Common myeloid progenitor, CD34-positive (primary cell): ENCODE results near the gene NOS1AP.

ENCODE experiments used
- CTCF ChIA-PET: fragments of 350-600 bp; sonication (Branson Sonifier 250); formaldehyde crosslinking; loops from one replicate; lab custom pipeline; 2021; ENCODE audit warnings: antibody characterized with exemption; lab: Charles Lee
- POLR2A ChIA-PET: fragments of 350-600 bp; sonication (Branson Sonifier 250); formaldehyde crosslinking; loops from one replicate; lab custom pipeline; 2021; ENCODE audit warnings: antibody characterized with exemption; lab: Charles Lee
- DNase-seq, 3 donors: peaks; one replicate each; pipeline versions ENCODE4 v3.0.0 to v3.0.0-alpha.2; 2013
- H3K27ac ChIP-seq, 2 experiments: 1 replicate in 1 of 2; 2 replicates in 1 of 2; pipeline ENCODE4 v1.7.0; 2013; ENCODE audit warnings: inconsistent platforms in 2 of 2, low read length in 2 of 2, mild to moderate bottlenecking in 2 of 2, low read depth in 1 of 2, moderate library complexity in 1 of 2; ENCODE audit not compliant: severe bottlenecking in 2 of 2, insufficient read depth in 1 of 2, poor library complexity in 1 of 2
- H3K27me3 ChIP-seq, 5 experiments: replicated peaks in 2 of 5; 1 replicate in 3 of 5; 2 replicates in 2 of 5; pipeline versions ENCODE4 v1.6.1 to v1.7.0; 2013; ENCODE audit warnings: low read length in 4 of 5, mild to moderate bottlenecking in 2 of 5, moderate library complexity in 2 of 5, inconsistent platforms in 1 of 5; ENCODE audit not compliant: insufficient read depth in 5 of 5, control insufficient read depth in 4 of 5
- H3K36me3 ChIP-seq, 4 experiments: 1 replicate in 2 of 4; 2 replicates in 2 of 4; pipeline versions ENCODE4 v1.6.1 to v1.7.0; 2013; ENCODE audit warnings: low read length in 3 of 4, control low read depth in 1 of 4, mild to moderate bottlenecking in 1 of 4; ENCODE audit not compliant: control insufficient read depth in 4 of 4, insufficient read depth in 4 of 4
- H3K4me1 ChIP-seq, 4 experiments: 1 replicate in 3 of 4; 2 replicates in 1 of 4; pipeline versions ENCODE4 v1.6.1 to v1.7.1; 2013; ENCODE audit warnings: low read length in 3 of 4, mild to moderate bottlenecking in 3 of 4, control low read depth in 1 of 4, inconsistent platforms in 1 of 4, moderate library complexity in 1 of 4; ENCODE audit not compliant: control insufficient read depth in 4 of 4, insufficient read depth in 4 of 4; ENCODE audit errors: control extremely low read depth in 1 of 4
- H3K4me3 ChIP-seq, 7 experiments: 1 replicate in 4 of 7; 2 replicates in 3 of 7; pipeline versions ENCODE4 v1.5.1 to v1.7.0; 2013; ENCODE audit warnings: mild to moderate bottlenecking in 7 of 7, low read length in 6 of 7, moderate library complexity in 6 of 7, inconsistent platforms in 2 of 7, low read depth in 2 of 7, control low read depth in 1 of 7; ENCODE audit not compliant: insufficient read depth in 4 of 7, control insufficient read depth in 1 of 7; ENCODE audit errors: extremely low read depth in 1 of 7
- H3K9me3 ChIP-seq, 5 experiments: 1 replicate in 4 of 5; 2 replicates in 1 of 5; pipeline versions ENCODE4 v1.6.1 to v1.7.1; 2013; ENCODE audit warnings: low read length in 4 of 5, mild to moderate bottlenecking in 2 of 5, inconsistent platforms in 1 of 5, low read depth in 1 of 5, moderate library complexity in 1 of 5; ENCODE audit not compliant: control insufficient read depth in 4 of 5, insufficient read depth in 2 of 5; ENCODE audit errors: control extremely low read depth in 1 of 5
- WGBS: methylation state at CpG from one replicate; pipeline ENCODE4 v1.1.5; 2013; ENCODE audit not compliant: insufficient coverage; 5-methylcytosine and 5-hydroxymethylcytosine counted together

The NOS1AP gene

DNA sequence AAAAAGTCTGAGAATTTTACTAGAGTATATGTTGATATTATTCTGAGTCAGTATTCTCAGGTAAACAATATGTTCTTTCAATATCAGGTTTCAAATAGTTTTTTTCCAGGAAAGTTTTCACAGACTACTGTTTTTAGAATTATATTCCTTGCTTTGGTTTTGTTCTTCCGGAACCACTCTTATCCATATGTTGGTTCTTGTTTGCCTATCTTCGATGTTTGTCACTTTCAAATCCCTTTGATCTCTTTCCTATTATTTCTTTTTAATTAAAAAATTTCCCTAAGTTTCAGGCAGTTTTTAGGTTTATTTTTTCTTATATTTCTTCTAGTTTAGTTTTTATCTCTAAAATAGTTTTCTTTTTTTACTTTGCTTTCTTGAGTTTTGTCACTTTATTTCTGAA, 20.9 kb downstream of the NOS1AP start:
- POLR2A ChIA-PET, result interaction anchor here (0.6 kb wide), 1 partner anchor 13 kb away, joined by 4 read pairs; no protein-coding TSS in a partner anchor

DNA sequence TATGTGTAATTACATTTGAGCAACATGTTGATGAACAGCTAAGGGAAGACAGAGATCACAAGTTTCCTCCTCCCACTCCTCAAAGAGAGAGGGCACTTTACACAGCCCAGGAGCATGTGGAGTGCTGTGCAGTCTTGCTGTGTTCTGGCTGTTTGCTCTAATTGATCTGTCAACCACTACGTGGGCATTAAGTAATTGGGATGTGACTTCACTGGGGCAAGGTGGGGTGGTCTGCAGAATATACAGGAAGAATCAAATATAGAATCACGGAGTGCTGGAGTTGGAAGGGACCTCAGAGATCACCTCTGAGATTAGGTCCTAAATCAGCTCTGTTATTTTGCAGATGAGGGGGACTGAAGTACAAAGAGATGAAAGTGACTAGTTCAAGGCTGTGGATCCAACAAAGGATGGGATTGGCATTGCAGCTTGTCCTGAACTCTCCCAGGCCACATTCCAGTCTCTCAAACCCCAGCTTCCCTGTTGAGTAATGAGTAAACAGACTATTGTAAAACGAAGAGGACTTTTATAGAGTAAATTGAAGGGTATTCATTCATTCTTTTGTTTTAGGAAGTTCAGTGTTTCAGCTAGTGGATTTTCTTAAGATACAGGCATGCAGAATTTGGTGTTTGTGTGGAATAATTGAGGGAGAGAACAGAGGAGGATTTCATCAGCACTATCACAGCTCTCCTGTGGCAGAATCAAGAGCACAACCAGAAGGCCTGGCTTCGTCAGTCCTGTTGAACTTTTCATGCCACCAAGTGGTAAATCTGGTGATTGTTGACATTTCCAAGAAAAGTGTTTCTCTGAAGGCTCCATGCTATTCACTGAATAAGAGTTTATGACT, 22.4 kb downstream of the NOS1AP start:
- H3K36me3 ChIP-seq, result no peaks in the 10 kb centered on the region
- no peak overlapping the region for H3K27ac ChIP-seq
- H3K4me3 ChIP-seq, result no peak overlapping the region
- no peak for DNase-seq
- H3K4me1 ChIP-seq, result peaks cover 0 to 13% (median 1%) of the 10 kb centered on the region in 4 experiments
- CTCF ChIA-PET, result no interaction called here
- peaks cover 0 to 3% (median 0%) of the 10 kb centered on the region in 5 experiments for H3K9me3 ChIP-seq
- no peaks in the 10 kb centered on the region for H3K27me3 ChIP-seq
- POLR2A ChIA-PET, result no interaction called here
- 47% methylated on average over 4 of the region's 4 CpGs for WGBS

More for the DNA sequence above, 20.9 kb downstream of the NOS1AP start:
- CTCF ChIA-PET, result no interaction called here
- Histone ChIP-seq H3K4me1 (peaks cover 0 to 13% (median 1%) of the 10 kb centered on the region in 4 experiments), H3K27ac (no peak overlapping the region), H3K4me3 (no peak overlapping the region), H3K9me3 (no peaks in the 10 kb centered on the region), H3K36me3 (no peaks in the 10 kb centered on the region), H3K27me3 (no peaks in the 10 kb centered on the region)
- DNase-seq, result no peak
- WGBS, result no CpG with 5 or more reads among the region's 2 CpGs

DNA sequence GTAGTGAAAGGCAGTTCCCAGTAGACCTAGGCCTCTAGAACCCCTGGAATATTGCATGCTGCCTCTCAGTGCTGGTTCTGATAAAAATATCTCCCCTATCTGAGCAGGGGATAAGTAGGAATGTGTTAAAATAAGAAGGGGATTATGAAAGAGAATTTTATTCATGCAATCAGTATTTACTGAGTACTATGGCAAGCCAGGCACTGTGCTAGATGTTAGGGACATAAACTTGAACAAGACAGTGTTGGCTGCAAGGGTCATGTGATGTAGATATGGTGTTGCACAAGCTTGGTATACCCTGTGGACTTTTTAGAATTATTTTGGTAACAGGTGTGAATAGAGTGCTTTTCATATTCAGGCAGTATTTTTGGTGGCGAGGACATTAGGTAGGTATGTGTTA, 23.6 kb downstream of the NOS1AP start:
- no peak for DNase-seq
- ChIA-PET CTCF (no interaction called here), POLR2A (no interaction called here)
- H3K27me3 ChIP-seq, result no peaks in the 10 kb centered on the region
- WGBS, result 100% methylated on average over 1 of the region's 1 CpG
- H3K27ac ChIP-seq, result no peak overlapping the region
- H3K9me3 ChIP-seq, result peaks cover 0 to 5% (median 0%) of the 10 kb centered on the region in 5 experiments
- H3K4me3 ChIP-seq, result no peak overlapping the region
- H3K4me1 ChIP-seq, result peaks cover 0 to 13% (median 1%) of the 10 kb centered on the region in 4 experiments
- H3K36me3 ChIP-seq, result no peaks in the 10 kb centered on the region

DNA sequence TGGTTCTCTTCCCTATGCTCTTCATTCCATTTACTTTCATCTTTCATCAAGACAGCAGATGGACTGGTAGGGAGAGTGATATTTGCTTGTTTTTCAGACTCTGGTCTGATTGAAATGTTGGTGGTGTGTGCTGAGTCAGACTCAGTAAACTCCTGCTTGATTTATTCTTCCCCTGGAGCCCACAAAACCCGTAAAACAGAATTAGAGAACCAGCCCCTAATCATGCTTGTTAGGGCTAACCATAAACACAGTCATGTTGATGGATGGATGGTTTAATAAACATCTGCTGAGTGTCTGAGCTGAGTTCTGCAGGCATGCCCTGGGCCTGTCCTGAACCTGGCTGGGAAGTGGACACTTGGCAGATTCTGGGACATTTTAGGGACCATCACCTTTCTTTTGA, 24.8 kb downstream of the NOS1AP start:
- 33% methylated on average over 1 of the region's 1 CpG for WGBS

DNA sequence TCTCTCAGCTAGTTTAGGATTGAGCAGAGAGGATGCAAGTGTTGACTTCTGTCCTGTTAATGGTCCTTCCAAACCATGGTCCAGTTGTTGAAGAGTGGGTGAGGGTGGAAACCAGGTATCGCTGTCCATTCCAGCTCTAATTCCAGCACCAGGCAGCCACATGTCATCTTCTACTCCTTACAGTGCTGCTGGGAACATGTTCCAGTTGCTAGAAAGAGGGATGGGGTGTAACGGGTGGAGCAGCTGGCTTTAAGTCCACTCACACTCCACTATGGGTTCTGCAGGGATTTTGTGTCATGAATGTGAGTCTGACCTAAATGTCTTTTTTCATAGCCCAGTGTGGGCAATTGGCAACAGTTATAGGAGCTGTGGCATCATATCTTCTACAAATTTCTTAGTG, 25.2 kb downstream of the NOS1AP start:
- no peak overlapping the region for H3K4me3 ChIP-seq
- no peak overlapping the region for H3K27ac ChIP-seq
- H3K4me1 ChIP-seq, result peaks cover 0 to 13% (median 1%) of the 10 kb centered on the region in 4 experiments
- ChIA-PET POLR2A (no interaction called here), CTCF (no interaction called here)
- H3K36me3 ChIP-seq, result no peaks in the 10 kb centered on the region
- peaks cover 0 to 5% (median 0%) of the 10 kb centered on the region in 5 experiments for H3K9me3 ChIP-seq
- DNase-seq, result no peak
- no peaks in the 10 kb centered on the region for H3K27me3 ChIP-seq
- WGBS, result 100% methylated on average over 1 of the region's 2 CpGs

More for the DNA sequence above, 24.8 kb downstream of the NOS1AP start:
- no peaks in the 10 kb centered on the region for H3K36me3 ChIP-seq
- no peaks in the 10 kb centered on the region for H3K27me3 ChIP-seq
- CTCF ChIA-PET, result no interaction called here
- peaks cover 0 to 13% (median 1%) of the 10 kb centered on the region in 4 experiments for H3K4me1 ChIP-seq
- H3K4me3 ChIP-seq, result no peak overlapping the region
- H3K27ac ChIP-seq, result no peak overlapping the region
- DNase-seq, result peak in 2 of 3 donors; percentile 47 to 51
- POLR2A ChIA-PET, result no interaction called here
- H3K9me3 ChIP-seq, result peaks cover 0 to 5% (median 0%) of the 10 kb centered on the region in 5 experiments

DNA sequence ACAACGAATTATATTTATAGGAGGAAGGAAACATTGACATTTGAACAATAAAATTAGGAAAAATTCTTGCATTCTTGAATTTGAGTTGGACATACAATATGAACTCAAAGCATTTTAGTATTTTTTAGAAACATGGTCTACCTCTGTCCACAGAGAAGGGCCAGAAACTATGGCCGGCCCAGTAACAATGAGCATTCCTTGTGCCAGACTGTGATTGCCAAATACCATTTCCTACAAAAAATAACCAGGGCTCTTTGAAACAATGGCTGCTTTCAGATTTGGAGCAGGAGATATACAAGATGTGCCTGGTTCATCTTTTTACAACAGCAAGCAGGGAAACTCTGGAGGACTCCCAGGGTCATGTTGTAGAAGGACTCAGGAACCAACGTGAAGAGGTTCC, 38.4 kb downstream of the NOS1AP start:
- CTCF ChIA-PET, result interaction anchor here (0.6 kb wide), 1 partner anchor 129 kb away, joined by 3 read pairs; no protein-coding TSS in a partner anchor
- DNase-seq, result no peak
- POLR2A ChIA-PET, result no interaction called here
- Histone ChIP-seq H3K27me3 (no peaks in the 10 kb centered on the region), H3K4me1 (peaks cover 0 to under 1% (median 0%) of the 10 kb centered on the region in 4 experiments), H3K36me3 (no peaks in the 10 kb centered on the region), H3K4me3 (no peak overlapping the region), H3K27ac (no peak overlapping the region), H3K9me3 (peaks cover 2 to 14% (median 10%) of the 10 kb centered on the region in 5 experiments)
- WGBS, result 100% methylated on average over 1 of the region's 3 CpGs

DNA sequence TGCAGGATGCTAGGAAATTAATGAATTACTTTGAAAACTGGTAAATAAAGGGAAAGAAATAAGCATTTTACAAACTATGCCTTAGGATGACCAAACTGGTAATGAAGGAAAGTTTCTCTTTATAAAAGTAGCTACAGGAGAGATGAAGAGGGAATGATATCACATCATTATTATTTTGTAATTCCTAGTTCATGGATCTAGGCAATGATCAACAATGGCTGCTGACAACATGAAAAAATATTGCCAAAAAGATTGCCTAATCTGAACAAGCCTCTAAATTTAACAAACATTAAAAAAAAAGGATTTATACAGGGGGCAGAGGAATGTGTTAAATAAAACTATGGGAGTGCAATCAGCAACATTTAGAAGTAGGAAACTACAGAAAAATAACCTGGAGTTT, 38.9 kb downstream of the NOS1AP start:
- no peak for DNase-seq
- no peak overlapping the region for H3K27ac ChIP-seq
- ChIA-PET POLR2A (no interaction called here), CTCF (no interaction called here)
- peaks cover 0 to 6% (median 0%) of the 10 kb centered on the region in 4 experiments for H3K4me1 ChIP-seq
- H3K4me3 ChIP-seq, result no peak overlapping the region
- H3K36me3 ChIP-seq, result no peaks in the 10 kb centered on the region
- no peaks in the 10 kb centered on the region for H3K27me3 ChIP-seq
- peaks cover 2 to 14% (median 10%) of the 10 kb centered on the region in 5 experiments for H3K9me3 ChIP-seq
